ENCODE data around the gene TTC24. TPM values are rescaled to one million over a fixed set of nuclear protein-coding genes. Genes with fewer than 3 reads are reported as not detected.

The TTC24 gene
- total RNA-seq, 1 donor from 2014 or later: not detected

- no peak for TF ChIP-seq CTCF (IDR thresholded peaks at IDR 0.05)
- peak within 1 kb of the TSS; percentile 97 for H3K27ac Mint-ChIP-seq (ENCODE audit: unreplicated experiment)
- H3K9me3 Mint-ChIP-seq (ENCODE audit: low read depth): no peaks in the 10 kb centered on the region
- peak within 1 kb of the TSS; percentile 97 for H3K4me3 Mint-ChIP-seq (ENCODE audit: unreplicated experiment)
- DNase-seq (ENCODE audit: low spot score): no peak
- H3K36me3 Mint-ChIP-seq (ENCODE audit: low read depth): no peaks in the 10 kb centered on the region
- H3K4me1 Mint-ChIP-seq (ENCODE audit: low read depth): peaks cover 25% of the 10 kb centered on the region
- no peaks in the 10 kb centered on the region for H3K27me3 Mint-ChIP-seq (ENCODE audit: low read depth)
Observed at GRCh38 chr1:156571919-156572662, 7.4 kb upstream of the TTC24 start, which contains the start of gene IQGAP3. Gene IQGAP3 (minus strand): TSS chr1:156572565. CDS start chr1:156572529, 36 bp downstream.

- H3K36me3 Mint-ChIP-seq (ENCODE audit: low read depth): no peaks in the 10 kb centered on the region
- H3K4me1 Mint-ChIP-seq (ENCODE audit: low read depth): peaks cover 25% of the 10 kb centered on the region
- no peaks in the 10 kb centered on the region for H3K27me3 Mint-ChIP-seq (ENCODE audit: low read depth)
- no peak overlapping the region for H3K27ac Mint-ChIP-seq (ENCODE audit: unreplicated experiment)
- no peak for DNase-seq (ENCODE audit: low spot score)
- TF ChIP-seq CTCF (IDR thresholded peaks at IDR 0.05): no peak
- H3K9me3 Mint-ChIP-seq (ENCODE audit: low read depth): no peaks in the 10 kb centered on the region
- H3K4me3 Mint-ChIP-seq (ENCODE audit: unreplicated experiment): peak overlapping the region; percentile 97
Observed at GRCh38 chr1:156572663-156573018, 6.9 kb upstream of the TTC24 start.

GRCh38 chr1:156574039-156574633 lies 5.4 kb upstream of the TTC24 start:
- Mint-ChIP-seq H3K9me3 (ENCODE audit: low read depth) (no peaks in the 10 kb centered on the region), H3K36me3 (ENCODE audit: low read depth) (no peaks in the 10 kb centered on the region), H3K4me1 (ENCODE audit: low read depth) (peaks cover 25% of the 10 kb centered on the region), H3K27me3 (ENCODE audit: low read depth) (no peaks in the 10 kb centered on the region), H3K27ac (ENCODE audit: unreplicated experiment) (no peak overlapping the region), H3K4me3 (ENCODE audit: unreplicated experiment) (no peak overlapping the region)
- no peak for DNase-seq (ENCODE audit: low spot score)
- no peak for TF ChIP-seq CTCF (IDR thresholded peaks at IDR 0.05)

- Mint-ChIP-seq H3K27ac (ENCODE audit: unreplicated experiment) (no peak overlapping the region), H3K27me3 (ENCODE audit: low read depth) (peaks cover 3% of the 10 kb centered on the region), H3K9me3 (ENCODE audit: low read depth) (no peaks in the 10 kb centered on the region), H3K4me3 (ENCODE audit: unreplicated experiment) (no peak overlapping the region), H3K4me1 (ENCODE audit: low read depth) (peaks cover 2% of the 10 kb centered on the region), H3K36me3 (ENCODE audit: low read depth) (no peaks in the 10 kb centered on the region)
- TF ChIP-seq CTCF (IDR thresholded peaks at IDR 0.05): no peak
- no peak for DNase-seq (ENCODE audit: low spot score)
Observed at GRCh38 chr1:156577550-156577949, 2.0 kb upstream of the TTC24 start.

GRCh38 chr1:156578055-156578454 lies 1.5 kb upstream of the TTC24 start:
- no peak for DNase-seq (ENCODE audit: low spot score)
- H3K4me1 Mint-ChIP-seq (ENCODE audit: low read depth): no peaks in the 10 kb centered on the region
- no peaks in the 10 kb centered on the region for H3K9me3 Mint-ChIP-seq (ENCODE audit: low read depth)
- H3K4me3 Mint-ChIP-seq (ENCODE audit: unreplicated experiment): no peak overlapping the region
- TF ChIP-seq CTCF (IDR thresholded peaks at IDR 0.05): no peak
- H3K27me3 Mint-ChIP-seq (ENCODE audit: low read depth): peaks cover 3% of the 10 kb centered on the region
- H3K36me3 Mint-ChIP-seq (ENCODE audit: low read depth): no peaks in the 10 kb centered on the region
- H3K27ac Mint-ChIP-seq (ENCODE audit: unreplicated experiment): no peak overlapping the region
